HG03064 (cell line): ENCODE data around the gene SLC17A8.

ENCODE experiments used
- ATAC-seq: cut with Tn5 transposase; IDR thresholded peaks from one replicate; pipeline ENCODE4 v1.9.1; 2021; ENCODE audit warnings: low read depth; ENCODE audit not compliant: unreplicated experiment

SLC17A8 gene

DNA sequence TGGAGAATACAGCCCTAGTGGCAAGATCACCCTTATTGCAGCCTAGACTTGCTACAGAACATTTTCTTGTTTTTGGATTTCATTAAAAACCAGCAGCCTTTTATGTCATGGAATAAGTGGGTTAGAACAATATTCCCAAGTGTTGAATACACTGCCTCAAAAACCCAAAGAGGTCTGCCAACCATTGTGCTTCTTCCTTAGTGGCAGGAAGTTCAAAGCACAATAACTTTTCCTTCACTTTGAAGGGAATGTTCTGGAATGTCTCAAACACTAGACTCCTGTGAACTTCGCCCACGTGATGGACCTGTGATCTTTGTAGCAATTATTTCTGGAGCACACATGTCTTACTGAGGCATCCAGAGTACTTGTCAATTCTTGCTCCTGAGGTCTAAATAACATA, 8.5 kb downstream of the SLC17A8 start:
- no peak for ATAC-seq

DNA sequence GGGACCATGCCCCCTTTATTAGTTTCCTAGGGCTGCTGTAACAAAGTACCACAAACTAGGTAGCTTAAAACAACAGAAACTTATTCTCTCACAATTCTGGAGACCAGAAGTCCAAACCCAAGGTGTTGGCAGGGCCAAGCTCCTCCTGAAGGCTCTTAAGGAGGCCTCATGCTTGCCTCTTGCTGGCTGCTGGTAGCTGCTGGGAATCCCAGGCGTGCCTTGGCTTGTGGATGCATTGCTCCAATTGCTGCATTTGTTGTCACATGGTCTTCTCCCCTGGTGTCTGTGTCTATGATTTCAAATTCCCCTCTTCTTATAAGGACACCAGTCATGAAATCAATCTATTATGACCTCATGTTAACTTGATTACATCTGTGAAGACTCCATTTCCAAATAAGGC, 11.2 kb downstream of the SLC17A8 start:
- no peak for ATAC-seq

GRCh38 chr12:100371146-100371545, 14.3 kb downstream of the SLC17A8 start:
- ATAC-seq: no peak

- no peak for ATAC-seq
These were observed 16.2 kb downstream of the SLC17A8 start for GRCh38 chr12:100372853-100373640.

DNA sequence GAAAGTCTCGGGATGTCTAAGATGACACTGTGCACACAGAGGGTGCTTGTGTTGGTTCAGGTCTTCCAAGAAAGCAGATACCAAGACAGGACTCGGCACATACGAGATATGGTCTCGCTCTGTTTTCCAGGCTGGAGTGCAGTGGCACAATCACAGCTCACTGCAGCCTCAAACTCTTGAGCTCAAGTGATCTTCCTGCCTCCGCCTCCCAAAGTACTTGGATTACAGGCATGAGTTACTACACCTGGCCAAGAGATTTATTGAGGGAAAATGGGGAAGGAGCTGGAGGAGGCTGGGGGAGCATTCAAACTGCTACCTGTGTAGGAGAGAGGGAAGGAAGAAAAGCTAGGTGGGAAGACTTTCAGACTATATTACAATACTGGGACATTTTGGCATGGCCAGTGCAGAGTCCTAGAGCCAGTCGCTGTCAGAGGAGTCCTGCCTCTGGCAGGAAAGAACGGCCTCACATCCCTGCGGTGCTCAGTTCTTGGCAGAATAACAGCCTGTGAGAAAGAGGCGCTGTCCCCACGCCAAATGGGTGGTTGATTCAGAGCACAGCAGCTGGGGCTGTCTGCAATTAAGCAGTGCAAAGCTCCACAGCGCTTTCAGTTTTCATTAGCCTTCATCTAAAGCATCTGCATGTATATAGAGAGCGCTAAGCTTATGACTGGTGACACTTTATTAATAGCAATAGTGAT, 18.3 kb downstream of the SLC17A8 start:
- ATAC-seq: no peak

GRCh38 chr12:100376161-100376560, 19.3 kb downstream of the SLC17A8 start:
- ATAC-seq: no peak

DNA sequence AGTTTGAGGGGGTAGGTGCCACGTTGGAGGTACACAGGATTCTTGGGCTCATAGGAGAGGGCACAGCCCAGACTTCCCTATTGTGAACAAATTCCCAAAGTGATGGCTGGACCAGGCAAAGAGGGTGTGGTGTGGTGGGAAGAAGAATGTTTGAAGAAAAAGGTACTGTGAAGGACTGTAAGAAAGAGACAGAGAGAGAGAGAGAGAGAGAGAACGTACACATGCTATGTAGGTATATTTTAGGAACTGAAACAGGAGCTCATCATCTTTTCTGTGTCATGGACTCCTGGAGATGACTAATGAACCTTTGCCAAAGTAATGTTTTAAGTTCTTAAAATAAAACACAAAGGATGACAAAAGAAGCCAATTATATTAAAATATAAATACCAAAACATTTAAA, 24.5 kb downstream of the SLC17A8 start:
- ATAC-seq: no peak

DNA sequence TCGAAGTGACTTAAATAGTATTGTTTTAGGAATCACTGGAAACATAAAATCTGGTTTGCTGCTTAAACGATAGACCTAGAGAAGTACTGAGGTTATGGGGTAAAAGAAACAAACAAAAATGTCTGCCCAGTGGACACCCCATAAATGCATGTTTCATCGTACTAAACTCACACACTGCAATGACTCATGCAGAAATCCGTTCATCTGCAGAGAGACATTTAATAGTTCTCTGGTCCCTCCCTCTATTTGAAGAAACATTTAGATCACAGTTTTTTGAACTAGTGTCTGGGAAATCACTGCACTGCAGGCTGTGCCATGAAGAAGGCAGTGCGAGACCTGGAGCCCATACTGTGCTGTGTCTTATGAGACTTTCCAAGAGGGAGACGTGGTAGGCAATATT, 25.5 kb downstream of the SLC17A8 start:
- no peak for ATAC-seq

DNA sequence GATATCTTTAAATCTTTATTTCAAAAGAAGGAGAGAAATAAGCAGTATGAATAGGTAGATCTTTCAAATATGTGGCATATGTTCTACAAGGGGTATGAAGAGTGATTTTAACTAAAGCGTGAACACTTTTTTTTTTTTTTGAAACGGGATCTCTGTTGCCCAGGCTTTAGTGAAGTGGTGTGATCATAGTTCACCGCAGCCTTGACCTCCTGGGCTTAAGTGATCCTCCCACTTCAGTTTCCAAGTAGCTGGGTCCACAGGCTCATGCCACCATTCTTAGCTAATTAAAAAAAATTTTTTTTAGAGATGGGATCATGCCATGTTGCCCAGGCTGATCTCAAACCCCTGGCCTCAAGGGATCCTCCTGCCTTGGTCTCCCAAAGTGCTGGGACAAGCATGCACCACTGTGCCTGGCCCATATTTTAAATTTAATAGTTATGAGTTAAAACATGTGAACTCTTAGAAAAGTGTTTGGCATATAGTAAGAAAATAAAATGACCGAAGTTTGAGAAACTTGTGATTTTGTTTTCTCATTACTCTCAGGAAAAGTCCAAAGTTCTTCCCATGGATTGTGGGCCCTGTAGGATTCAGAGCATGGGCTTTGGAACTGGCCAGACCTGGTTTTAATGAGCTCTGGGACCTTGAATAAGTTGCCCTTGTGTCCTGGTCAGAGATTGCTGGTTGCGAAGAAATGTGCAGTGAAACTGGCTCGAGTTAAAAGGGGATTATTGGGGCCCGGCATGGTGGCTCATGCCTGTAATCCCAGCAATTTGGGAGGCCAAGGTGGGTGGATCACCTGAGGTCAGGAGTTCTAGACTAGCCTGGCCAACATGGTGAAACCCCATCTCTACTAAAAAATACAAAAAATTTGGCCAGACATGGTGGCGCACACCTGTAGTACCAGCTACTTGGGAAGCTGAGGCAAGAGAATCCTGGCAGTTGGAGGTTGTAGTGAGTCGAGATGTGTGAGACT, 27.0 kb downstream of the SLC17A8 start:
- no peak for ATAC-seq

- ATAC-seq: no peak
These were observed 27.7 kb downstream of the SLC17A8 start for GRCh38 chr12:100384559-100384935.

DNA sequence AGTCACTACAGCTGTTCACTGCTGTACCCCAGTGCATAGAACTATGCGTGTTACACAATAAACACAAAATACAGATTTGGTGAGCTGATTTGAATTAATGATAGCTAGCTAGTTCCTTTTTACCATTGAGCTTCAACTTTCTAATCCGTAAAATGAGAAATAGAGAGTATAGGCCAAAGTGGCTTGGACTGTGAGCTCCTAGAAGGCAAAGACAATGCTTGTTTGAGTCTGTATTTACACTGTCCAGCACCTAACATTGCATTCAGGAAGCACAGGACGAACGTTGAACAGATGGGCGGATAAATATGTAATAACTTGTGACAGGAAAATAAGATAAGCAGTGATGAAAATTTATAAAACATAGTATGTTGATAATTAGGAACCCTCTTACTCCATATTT, 31.5 kb downstream of the SLC17A8 start:
- no peak for ATAC-seq

DNA sequence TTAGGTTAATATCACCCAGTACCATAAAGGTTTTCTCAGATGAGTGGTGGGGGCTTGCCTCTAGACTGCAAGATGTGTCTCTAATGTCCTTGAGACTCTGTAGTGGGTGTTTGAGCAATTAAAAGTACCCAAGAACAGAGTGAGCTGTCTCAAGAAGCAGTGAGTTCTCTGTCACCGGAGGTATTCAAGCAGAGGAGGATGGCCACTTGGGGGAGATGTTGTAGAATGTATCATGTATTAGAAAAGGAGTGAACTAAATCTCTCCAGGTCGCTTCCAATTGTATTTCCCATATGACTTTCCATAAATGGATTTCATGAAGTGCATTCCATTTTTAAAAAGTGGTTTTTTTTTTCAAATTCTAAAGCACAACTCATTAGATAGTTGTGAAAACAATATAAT, 35.0 kb downstream of the SLC17A8 start:
- ATAC-seq: no peak

GRCh38 chr12:100393200-100393599, 36.3 kb downstream of the SLC17A8 start:
- ATAC-seq: no peak

DNA sequence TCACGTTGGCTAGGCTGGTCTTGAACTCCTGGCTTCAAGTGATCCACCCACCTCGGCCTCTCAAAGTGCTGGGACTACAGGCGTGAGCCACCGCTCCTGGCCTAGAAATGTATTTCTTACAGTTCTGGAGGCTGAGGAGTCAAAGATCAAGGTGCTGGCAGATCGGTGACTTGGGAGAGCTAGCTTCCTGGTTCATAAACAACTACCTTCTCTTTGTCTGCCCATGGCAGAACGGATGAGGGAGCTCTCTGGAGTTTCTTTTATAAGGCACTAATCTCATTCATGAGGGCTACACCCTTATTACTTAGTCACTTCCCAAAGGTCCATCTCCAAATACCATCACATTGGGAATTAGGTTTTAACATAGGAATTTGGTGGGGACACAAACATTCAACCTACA, 38.9 kb downstream of the SLC17A8 start:
- ATAC-seq: no peak

DNA sequence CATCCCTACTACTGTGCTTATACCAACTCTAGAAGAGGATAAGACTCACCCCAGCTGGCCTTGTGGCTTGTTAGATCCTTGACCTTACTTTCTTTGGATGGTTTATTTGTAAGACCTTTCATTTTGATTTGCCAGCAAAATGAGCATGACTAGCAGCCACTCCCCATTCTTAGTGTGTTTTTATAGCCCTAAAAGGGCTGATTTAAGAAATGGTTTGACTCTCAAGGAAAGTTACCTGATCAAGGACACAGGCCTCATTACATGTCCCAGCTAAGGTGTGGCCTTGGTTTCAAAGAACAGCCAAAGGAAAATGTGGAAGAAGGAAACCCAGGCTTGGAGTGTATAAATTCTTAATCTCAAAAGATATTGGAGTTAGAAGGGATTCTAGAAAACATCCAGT, 41.4 kb downstream of the SLC17A8 start:
- no peak for ATAC-seq

DNA sequence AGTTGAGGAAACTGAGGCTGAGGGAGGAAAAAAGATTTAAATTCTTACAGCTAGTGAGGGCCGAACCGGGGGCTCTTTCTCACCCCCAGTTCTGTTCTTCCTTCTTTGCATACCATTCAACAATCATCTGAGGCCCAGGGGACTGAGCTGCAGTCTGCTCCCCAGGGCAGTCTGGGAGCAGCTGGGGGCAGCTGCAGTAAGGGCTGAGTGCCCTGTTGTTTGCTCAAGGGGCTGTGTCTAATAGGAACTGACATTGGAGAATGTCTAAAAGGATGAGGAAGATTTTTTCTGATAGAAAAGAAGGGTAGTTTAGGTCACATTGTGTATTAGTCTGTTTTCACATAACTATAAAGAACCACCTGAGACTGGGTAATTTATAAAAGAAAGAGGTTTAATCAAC, 42.2 kb downstream of the SLC17A8 start:
- no peak for ATAC-seq

DNA sequence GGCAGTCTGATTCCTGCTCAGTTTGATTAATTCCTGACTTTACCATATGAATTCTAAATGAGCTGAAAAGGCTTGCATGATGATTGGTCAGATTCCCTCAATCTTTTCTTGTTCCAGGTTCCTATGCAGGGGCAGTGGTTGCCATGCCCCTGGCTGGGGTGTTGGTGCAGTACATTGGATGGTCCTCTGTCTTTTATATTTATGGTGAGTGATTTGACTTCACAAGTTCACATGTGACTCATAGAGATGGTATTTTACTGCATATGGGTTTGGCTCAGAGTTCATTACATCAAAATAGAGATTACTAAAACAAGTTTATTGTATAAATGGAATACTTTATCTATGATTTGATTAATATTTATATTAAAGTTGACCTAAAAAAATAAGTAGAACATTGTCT, 44.8 kb downstream of the SLC17A8 start:
- ATAC-seq: no peak

- ATAC-seq: no peak
These were observed 45.9 kb downstream of the SLC17A8 start for GRCh38 chr12:100402763-100403162.

GRCh38 chr12:100403446-100403845, 46.6 kb downstream of the SLC17A8 start:
- no peak for ATAC-seq

DNA sequence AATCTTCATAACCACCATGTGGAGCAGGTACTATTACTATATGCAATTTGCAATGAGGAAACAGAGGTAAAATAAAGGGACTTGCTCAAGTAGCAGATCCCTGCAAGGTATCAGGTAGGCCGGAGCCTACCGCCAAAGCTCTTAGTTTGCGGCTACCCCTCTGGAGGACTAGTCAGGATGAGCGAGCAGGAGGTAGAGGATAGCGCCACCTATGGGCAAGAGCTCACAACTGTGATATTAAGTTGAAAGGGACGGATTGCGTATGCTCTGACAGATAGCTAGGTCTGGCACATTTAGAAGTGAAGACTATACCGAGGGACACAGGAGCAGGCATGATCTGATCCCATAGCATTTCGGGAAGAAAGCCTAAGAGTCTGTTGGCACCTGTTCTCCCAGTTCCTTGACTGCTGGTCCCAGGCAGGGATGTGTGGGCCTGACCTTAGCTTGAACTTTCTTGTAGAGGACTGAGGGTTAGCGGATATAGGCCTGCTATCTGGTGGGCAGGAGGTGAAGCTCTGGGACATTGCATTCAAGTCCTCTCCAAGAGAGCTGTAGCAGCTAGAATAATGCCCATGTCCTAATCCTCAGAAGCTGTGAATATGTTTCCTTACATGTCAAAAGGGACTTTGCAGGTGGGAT, 48.0 kb downstream of the SLC17A8 start:
- no peak for ATAC-seq

DNA sequence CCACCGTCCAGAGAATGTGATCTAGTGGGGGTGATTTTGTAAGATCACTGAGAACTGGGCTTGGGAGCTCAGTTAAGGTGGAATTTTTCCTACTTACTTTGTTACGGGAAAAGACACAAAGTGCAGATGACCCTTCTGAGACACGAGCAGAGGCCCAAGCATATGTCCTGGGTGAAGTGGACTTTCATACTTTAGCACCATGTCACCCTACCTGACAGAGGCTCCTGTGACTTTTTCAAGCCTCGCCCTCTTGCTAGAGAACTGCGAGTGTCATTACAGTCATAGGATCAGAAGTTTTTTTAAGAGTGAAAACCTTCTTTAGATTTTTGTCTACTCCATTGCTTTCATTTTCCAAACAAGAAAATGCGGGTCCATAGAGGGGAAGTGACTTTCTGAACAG, 56.1 kb downstream of the SLC17A8 start:
- ATAC-seq: no peak
